HUDEP-2 (cell line): ENCODE data around the gene NBDY.
"Not testable (repeated sequence)": the region's sequence is repeated elsewhere in the genome, so short reads cannot be mapped to it uniquely, and the experiment has no call there.

Experiments
- DNase-seq, 76 experiments: peaks; one replicate each; lab custom pipeline; 2025; ENCODE audit not compliant: unreplicated experiment in 76 of 76; lab: John Stamatoyannopoulos, UW

Gene NBDY

GRCh38 chrX:56729152-56729850, at the start of gene NBDY:
NBDY (plus strand) TSS chrX:56729243; CDS start chrX:56729354, 111 bp downstream.
- peak in 38 of 76 experiments; percentile 0 to 36 (median 9) for DNase-seq

GRCh38 chrX:56704530-56704929, 24.5 kb upstream of the NBDY start:
- DNase-seq, result not testable (repeated sequence)

DNA sequence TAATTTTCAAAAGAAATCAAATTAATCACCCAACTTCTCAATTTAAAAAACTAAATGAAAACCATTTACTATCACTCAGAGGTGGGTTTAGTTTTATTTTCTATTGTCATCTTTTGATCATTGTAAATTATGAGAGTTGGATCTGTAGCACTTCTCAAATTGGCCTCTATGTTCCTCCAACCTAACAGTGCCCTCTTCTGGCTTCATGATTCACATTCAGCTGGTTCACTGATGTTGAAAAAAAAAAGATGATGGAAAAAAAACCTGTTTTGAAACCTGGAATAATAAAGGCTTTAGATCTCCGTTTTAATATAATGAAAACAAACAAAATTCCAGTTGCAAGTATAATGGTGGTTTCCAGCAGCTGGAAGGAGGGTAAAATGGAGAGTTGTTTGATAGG, 2.4 kb upstream of the NBDY start:
- DNase-seq, result peak in 19 of 76 experiments; percentile 0 to 37 (median 8)

- DNase-seq, result no peak
Observed at GRCh38 chrX:56727531-56727930, 1.5 kb upstream of the NBDY start.

- DNase-seq, result peak in 2 of 76 experiments; percentile 0 to 9
Observed at GRCh38 chrX:56728321-56728720, 722 bp upstream of the NBDY start.

DNA sequence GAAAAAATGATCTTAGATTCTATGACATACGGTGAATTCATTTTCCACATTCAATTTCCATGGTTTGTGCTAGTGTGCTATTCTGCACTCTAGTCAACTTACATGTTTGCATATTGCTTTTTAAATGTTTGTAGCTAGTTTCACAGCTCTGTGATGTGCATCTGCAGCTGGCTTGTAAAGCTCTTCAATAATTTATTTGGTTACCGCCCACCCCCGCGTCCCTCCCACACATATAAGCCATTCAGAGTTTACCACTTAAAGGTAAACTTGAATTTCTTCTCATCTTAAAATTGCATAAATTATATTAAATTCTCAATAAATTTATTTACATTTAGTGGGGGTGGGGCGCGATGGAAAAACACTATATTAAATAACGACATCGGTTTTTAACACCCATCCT, 291 bp upstream of the NBDY start:
- DNase-seq, result peak in 13 of 76 experiments; percentile 0 to 32 (median 9)

- peak in 50 of 76 experiments; percentile 0 to 45 (median 12) for DNase-seq
Observed at GRCh38 chrX:56733459-56734046, 4.5 kb downstream of the NBDY start.

DNA sequence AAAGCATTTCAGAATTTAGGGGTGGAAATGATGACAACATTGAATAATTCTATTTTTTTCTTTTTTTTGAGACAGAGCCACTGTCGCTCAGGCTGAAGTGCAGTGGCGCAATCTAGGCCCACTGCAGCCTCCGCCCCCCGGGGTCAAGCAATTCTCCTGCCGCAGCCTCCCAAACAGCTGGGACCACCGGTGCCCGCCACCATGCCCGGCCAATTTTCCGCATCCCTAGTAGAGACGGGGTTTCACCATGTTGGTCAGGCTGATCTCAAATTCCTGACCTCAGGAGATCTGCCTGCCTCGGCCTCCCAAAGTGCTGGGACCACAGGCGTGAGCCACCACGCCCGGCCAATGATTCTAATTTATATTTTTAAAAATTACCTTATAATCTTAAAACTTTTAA, 7.2 kb downstream of the NBDY start:
- no peak for DNase-seq

- no peak for DNase-seq
Observed at GRCh38 chrX:56738670-56739069, 9.6 kb downstream of the NBDY start.

DNA sequence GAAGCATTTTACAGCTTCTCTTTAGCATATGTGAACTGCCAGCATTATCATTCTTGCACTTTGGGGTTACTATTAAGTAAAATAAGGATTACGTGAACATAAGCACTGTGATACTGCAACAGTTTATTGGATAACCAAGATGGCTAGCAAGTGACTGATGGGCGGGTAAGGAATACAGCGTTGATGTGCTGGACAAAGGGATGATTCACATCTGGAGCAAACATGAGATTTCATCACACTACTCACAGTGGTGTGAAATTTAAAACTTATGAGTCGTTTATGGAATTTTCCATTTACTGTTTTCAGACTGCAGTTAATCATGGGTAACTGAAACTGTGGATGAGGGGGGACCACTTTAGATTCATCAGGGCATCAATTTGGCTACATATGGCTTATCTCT, 16.0 kb downstream of the NBDY start:
- no peak for DNase-seq

GRCh38 chrX:56746996-56747395, 18.0 kb downstream of the NBDY start:
- no peak for DNase-seq

- DNase-seq, result no peak
Observed at GRCh38 chrX:56751071-56751470, 22.0 kb downstream of the NBDY start.

- no peak for DNase-seq
Observed at GRCh38 chrX:56757327-56757726, 28.3 kb downstream of the NBDY start.

DNA sequence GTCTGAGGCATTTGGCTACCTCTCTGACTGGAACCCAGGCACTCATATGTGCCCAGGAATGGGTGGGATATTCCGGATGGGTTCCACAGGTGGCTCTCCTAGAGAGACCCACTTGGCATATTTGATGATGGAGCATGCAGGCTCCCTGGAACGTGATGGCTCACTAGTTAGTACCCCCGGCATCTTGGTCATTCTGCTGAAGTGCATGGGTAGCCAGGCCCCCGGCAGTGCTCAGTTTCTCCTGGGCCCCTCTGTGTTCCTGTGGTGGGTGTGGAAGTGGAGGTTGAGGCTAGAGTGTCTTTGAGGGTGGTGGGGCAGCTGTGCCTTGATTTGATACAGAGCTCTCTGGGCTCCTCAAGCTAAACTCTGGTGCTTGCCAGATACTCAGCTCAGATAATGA, 29.4 kb downstream of the NBDY start:
- DNase-seq, result no peak

DNA sequence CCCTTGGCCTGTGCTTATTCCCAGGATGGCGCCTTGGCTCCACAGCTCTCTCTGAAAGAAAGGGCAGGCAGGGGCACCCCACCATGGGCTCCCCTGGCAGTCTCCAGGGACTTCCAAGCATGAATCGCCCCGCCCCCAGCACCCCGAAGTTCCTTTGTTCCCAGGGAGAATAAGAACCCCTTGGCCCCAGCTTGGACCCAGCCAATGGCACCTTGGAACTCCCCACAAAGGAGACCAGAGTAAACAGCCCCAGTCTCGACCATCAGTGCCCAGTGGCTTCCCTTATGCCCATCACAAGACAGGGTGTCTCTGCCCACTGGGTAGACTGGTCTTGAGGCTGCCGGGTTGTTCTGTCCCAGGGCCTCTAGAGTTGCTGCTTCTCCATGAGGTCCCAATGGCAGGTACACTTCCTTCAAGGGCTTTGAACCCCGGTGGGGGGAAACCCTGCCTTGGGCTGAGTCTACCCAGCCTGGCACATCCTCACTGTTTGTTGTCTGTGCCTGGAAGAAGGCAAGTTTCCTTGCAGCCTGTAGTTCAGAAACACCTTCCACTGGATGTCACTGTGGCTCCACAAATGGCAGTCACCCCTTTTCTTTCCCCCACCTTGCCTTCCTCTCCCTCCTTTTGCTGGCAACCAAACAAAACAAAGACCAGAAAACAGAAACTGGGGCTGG, 30.8 kb downstream of the NBDY start:
- no peak for DNase-seq

DNA sequence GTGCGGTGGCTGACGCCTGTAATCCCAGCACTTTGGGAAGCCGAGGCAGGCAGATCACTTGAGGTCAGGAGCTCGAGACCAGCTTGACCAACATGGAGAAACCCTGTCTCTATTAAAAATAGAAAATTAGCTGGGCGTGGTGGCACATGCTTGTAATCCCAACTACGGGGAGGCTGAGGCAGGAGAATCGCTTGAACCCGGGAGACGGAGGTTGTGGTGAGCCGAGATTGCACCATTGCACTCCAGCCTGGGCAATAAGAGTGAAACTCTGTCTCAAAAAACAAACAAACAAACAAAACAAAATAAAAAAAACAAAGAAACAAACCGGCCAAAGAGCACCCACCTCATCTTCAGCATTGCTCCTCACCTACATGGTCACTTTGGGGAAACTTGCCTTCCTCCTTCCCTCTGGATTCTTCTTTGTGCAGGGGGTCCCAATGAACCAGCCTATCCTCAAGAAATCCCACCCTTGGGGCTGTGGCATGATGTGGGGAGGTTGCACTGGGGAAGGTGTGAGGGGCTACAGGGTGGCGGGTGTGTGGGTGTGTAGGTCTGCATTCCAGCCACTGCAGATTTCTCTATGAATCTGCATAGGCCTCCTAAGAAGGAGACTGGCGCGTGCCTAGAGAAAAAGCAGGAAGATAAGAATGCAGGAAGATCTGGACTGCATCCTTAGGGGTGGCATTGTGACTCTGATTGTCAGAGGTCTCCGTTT, 31.5 kb downstream of the NBDY start:
- DNase-seq, result not testable (repeated sequence)

- no peak for DNase-seq
Observed at GRCh38 chrX:56761167-56761566, 32.1 kb downstream of the NBDY start.

DNA sequence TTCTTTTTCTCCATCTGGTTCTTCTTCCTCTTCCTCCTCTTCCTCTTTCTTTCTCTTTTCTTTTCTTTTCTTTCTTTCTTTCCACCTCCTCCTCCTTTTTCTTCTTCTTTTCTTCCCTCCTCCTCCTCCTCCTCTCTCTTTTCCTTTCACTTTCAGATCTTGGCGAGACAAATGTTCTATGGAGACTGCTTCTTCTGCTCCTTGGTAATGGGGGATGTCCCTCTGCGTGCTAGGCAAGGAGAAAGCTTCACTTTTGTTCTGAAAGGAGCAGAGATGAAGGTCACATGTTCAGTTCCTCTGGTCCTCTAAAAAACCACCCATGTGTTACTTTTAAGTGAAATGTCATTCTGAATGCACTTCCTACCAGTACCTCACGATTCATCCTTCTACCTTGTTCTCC, 33.2 kb downstream of the NBDY start:
- DNase-seq, result no peak

- no peak for DNase-seq
Observed at GRCh38 chrX:56762707-56763555, 33.9 kb downstream of the NBDY start.

GRCh38 chrX:56763556-56764152, 34.6 kb downstream of the NBDY start:
- DNase-seq, result no peak
